GM21515 (cell line): ENCODE data around the gene TPRN.

Experiments used
- ATAC-seq: cut with Tn5 transposase; IDR thresholded peaks from one replicate; pipeline ENCODE4 v1.9.1; 2021; ENCODE audit not compliant: unreplicated experiment

TPRN gene

DNA sequence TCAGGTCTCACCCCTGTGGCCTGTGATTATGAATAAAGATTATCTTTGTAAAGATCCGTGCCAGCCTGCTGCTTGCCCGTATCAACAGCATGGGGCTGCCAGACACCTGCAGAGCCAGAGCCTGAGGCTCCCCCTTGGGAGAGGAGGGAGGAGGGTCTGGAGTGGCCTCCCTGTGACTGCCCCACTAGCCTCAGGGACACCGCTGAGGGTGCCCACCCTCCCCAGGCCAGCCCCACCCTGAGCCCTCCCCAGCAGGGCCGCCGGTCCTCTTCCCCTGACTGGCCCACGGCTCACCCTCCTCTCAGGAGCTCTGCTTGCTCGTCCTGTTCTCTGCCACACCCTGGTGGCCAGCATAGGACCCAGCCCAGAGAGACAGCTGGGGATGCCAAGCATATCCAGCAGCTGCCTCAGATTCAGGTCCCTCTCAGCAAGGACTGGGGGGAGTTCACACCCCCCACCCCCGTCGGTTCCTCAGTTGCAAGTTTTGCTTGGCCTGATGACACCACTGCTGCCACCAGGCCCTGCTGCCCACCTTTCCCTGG, 10.2 kb downstream of the TPRN start:
- ATAC-seq: no peak

DNA sequence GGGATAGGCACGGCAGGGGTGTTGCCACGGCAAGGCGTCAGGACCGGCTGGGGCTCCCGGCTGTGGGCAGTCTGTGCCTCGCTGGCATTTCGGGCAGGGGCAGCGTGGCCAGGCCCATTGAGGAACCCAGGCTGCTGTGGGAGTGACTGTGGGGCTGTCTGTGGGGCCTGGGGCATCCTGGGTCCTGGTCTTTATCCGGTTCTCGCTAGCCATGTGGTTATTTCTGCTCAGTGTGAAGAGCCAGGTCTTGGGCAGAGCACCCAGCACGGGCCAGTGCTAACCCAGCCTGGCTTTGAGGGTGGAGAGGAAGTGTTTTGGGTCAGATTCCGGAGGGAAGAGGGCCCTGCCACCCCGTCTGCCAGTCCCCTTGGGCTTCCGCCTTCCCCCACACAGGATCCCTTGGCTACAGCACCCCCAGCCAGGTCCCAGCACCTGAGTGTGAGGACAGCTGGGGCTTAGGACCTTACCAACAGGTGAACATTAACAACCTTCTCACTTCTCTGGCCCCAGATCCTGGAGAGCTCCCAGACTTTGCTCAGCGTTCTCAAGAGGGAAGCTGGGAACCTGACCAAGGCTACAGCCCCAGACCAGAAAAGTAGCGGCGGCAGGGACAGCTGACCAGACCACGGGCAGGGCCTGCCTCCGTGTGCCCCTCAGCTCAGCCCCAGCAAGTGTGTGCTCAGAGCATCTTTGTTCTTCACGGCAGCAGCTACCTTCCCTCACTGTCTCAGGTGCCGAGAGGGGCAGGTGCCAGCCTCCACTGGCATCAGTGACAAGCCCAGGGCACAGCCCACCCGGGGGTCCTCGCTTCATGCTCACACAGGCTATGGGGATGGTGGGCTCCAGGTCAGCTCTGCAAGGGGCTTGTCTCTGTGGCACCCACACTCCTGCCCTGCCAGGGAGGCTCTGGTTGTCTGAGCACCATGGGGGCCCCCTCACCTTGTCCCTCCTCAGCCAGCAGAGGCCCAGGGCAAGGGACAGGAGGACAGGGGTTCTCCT, 10.9 kb downstream of the TPRN start:
- ATAC-seq: no peak

DNA sequence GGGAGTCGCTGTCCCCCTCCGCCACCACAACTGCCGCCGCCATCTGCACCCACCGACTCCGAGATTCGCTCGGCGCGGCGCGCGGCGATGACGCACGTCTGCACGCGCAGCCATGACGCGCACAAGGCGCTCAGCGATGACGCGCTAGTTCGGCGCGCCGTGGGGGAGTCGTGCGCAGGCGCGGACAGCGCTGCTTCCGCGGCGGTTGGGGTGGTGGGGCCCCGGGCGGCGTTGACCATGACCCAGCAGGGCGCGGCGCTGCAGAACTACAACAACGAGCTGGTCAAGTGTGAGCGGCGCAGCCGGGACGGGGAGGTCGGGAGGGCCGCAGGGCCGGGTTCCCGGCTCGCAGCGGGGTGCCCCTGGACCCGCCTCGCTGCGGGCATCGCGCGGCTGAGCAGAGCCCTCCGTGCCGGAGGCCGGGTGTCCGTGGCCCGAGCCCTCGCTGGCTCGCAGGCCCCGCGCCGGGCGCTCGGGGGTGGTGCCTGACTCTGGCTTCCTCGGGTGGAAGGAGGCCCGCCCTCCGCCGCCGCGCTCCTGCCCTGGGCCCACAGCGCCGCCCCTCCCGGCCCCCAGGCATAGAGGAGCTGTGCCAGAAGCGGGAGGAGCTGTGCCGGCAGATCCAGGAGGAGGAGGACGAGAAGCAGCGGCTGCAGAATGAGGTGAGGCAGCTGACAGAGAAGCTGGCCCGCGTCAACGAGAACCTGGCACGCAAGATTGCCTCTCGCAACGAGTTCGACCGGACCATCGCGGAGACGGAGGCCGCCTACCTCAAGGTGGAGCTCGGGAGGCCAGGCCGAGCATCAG, 11.8 kb downstream of the TPRN start, which contains the start of the genes ANAPC2 and SSNA1:
TSS of gene ANAPC2 (minus strand) at position 71 of the 807 bp plus-strand sequence. CDS start at position 43, 28 bp downstream.
TSS of gene SSNA1 (plus strand) at position 187 of the 807 bp plus-strand sequence. CDS start at position 238, 51 bp downstream.
- ATAC-seq: peak; percentile 68

DNA sequence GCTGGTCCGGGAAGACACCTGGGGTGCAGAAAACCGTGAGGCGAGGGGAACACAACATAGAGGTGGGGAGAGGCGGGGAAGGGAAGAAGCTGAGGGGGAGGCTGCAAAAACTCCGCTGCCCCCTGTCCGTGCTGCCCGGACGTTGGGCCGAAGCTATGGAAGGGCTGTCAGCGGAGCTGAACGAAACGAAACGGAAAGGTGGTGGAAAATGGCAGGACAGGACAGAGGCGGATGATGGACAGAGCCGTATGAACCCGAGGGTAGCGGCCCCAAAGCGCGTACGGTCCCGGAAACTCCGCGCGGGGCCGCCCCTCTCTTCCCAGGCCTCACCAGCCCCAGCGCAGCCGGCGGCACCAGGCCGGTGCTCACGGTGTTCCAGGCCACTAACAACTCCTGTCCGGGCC, 12.5 kb downstream of the TPRN start:
- peak; percentile 2 for ATAC-seq

DNA sequence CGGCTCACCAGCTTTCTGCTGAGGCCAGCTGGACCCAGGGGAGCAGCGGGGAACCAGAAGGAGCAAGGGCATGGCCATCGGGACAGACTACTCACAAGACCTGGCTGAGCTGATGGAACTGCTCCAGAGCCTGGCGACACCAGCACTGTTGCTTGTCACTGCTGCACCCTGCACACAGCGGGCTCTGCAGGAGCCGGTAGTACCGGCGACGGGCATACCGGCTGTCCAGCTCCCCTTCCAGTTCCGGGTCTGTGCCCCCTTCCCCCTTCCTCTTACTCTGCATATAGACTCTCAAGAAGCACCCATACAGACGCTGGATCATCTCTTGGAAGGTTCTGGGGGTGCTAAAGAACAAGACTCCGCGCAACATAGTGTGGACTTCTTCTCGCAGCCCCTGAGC, 13.2 kb downstream of the TPRN start:
- no peak for ATAC-seq

DNA sequence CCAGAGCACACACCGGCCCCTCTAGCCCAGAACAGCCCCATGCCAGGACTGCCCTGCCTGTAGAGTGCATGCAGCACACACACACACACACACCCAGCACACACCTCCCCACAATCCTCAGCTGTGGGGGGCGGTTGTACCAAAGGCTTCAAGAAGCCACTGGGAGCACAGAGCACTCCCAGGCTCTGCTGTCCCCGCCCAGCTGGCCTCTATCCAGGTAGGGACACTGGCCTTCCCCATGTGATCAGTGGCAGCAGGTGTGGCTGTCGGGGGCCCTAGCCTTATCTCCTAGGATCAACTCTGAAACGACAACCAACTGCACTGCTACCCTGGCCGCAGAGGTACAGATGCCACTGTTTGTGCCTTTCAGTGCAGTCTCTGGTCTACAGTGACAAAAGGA, 14.2 kb downstream of the TPRN start:
- no peak for ATAC-seq

DNA sequence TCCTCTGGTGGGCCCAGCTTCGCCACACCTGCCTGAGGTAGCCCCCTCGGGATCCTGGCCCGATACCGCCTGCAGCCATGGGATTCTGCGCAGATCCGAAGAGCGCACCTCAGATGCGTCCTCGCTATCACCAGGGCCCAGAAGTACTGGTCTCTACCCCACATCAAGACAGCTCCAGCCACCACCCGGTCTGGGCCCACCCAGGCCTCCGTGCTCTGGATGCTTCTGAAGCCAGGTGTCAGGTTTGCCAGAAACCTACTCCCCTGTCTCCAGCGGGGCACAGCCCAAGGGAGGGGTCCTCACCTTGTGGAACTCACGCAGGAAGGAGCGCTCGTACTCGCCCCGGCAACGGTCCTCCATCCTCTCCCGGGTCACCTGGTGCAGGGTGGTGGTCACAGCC, 14.6 kb downstream of the TPRN start:
- no peak for ATAC-seq

DNA sequence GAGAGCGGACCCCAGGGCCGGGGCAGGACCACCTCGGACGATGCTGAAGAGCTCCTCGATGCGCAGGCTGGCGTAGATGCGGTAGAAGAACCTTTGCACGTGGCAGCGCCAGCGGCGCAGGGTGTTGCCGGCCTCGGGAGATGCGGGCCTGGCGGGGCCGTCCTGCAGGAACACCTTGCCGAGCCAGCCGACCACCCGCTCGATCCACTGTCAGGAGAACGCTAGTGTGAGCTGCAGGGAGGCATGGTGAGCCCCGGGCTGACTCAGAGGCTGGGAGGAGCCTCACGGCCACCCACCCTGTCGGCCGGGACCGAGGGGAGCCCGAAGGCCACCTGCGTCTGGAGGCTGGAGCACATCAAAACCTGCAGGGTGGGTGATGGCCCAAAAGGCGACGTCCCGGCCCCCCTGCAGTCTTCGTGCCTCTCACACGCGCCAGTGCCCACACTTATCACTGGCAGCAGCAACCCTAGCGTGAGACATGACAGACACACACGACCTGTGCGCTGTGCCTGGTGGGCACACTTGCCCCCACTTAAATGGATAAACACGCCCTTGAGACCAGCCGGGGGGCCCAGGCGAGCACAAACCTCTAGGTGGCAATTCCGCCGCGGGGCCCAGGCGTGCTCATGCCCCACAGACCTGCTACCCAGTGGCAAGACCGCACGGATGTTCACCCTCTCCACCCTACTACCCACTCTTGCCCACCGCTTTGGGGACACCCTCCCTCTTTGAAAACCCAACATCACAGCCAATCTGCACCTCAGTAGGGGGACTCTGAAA, 15.5 kb downstream of the TPRN start:
- no peak for ATAC-seq

DNA sequence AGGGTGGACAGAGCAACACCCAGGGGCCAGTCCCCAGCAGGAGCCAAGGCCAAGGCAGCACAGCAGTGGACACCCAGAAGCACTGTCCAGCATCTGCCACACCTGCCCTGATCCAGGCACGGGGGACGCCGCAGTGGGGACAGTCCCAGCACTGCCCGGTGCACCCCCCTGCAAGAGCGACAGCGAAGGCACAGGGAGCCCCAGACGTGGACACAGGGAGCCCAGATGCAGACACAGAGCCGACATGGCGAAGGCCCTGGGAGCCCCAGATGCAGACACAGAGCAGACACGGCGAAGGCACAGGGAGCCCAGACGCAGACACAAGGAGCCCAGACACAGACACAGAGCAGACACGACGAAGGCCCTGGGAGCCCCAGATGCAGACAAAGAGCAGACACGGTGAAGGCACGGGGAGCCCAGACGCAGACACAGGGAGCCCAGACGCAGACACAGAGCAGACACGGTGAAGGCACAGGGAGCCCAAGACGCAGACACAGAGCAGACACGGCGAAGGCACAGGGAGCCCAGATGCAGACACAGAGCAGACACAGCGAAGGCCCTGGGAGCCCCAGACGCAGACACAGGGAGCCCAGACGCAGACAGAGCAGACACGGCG, 16.5 kb downstream of the TPRN start:
- ATAC-seq: no peak

DNA sequence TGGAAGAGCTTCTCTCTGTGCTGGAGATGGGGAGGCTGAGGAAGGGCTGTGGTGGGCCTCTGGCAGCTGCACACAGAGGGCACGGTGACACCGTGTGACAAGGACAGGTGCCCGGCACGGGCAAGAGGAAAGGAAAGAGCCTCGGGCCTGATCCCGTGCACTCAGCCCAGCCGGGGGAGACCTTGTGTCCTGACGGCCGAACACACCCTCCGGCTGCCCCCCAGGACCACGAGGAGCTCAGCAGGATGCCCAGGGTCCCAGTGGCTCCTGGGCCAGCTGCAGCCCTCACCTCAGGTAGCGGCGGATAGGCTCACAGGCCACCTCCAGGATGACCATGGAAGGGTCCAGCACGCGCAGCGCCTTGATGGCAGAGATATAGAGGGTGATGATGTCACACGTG, 17.7 kb downstream of the TPRN start:
- ATAC-seq: no peak

DNA sequence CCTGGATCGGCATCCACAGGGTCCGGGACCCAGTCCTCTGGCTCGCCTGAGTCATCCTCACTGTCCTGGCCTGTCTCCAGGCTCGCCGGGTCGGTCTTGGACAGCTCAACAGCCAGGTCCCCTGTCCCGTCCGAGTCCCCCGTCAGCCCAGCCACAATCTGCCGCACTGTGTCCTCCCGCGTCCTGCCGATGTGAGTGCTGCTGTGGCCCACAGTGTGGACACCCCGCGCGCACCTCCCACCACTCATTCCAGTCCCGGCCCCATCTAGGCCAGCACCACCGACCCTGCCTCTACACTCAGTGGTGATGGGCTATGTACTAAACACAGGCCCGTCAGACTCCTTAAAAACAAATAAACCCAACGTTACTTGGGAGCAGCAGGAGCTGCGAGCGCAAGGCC, 18.9 kb downstream of the TPRN start:
- ATAC-seq: no peak

DNA sequence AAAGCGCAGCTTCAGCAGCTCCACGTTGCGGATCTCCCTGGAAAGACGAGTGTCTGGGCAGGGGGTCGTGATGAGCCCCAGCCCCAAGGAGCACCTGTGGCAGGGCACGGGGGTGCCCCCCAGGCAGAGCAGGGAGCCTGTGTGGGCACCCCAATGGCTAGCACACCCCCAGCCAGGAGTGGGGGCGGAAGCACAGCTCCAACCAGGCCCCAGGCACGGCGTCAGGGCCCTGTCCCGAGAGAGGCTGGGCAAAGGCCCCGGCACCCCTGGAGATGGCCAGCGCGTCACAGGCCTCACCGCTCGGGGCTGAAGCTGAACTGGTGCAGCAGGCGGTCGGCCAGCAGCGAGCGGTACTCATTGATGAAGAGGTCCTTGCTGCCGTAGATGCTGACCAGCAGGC, 20.1 kb downstream of the TPRN start:
- ATAC-seq: no peak

DNA sequence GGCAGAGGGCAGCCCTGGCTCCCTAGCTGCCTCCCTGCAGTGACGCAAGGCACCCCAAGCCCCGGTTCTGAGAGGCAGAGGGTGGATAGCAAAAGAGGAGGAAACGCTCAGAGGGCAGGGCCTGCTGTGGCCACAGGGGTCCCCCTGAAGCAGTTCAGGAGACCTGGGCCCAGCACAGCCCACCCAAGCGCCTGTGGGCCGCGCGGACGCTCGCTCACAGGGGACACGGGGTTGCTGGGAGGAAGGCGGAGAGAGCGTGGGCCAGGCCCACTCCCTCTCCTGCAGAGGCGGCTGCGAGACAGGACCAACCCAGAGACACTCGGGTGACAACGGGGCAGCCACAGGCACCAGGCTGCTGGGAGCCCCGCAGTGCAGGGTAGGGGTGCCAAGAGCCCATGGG, 20.8 kb downstream of the TPRN start:
- no peak for ATAC-seq

DNA sequence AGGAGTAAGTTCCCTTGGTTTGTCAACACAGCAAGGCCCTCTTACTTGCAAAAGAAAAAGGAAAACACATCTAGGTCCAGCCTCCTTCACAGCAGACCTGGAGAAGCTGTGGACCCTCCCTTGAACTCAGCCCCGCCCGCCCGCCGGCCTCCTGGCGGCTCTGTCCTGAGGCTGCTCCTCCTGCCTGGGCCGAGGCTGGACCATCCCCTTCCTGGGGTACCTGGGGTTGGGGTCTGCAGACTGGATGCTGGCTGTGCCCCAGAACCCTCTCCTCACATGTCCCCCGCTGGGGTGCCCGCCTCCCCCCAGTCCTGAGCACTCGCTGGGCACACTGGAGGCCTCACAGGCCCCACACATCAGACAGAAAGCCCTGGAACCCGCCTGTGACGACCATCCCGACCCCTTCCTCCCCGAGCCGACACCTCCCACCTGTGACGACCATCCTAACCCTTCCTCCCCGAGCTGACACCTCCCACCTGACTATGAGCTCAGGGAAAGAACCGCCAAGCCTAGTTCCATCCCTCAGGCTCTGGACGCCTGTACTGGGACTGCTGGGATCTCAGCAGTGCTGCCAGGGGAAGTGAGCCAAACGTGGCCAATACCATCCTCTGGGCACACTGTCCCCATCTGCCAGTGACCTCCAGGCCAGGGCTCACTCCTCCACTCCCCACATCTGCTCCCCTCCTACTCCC, 21.5 kb downstream of the TPRN start:
- no peak for ATAC-seq

DNA sequence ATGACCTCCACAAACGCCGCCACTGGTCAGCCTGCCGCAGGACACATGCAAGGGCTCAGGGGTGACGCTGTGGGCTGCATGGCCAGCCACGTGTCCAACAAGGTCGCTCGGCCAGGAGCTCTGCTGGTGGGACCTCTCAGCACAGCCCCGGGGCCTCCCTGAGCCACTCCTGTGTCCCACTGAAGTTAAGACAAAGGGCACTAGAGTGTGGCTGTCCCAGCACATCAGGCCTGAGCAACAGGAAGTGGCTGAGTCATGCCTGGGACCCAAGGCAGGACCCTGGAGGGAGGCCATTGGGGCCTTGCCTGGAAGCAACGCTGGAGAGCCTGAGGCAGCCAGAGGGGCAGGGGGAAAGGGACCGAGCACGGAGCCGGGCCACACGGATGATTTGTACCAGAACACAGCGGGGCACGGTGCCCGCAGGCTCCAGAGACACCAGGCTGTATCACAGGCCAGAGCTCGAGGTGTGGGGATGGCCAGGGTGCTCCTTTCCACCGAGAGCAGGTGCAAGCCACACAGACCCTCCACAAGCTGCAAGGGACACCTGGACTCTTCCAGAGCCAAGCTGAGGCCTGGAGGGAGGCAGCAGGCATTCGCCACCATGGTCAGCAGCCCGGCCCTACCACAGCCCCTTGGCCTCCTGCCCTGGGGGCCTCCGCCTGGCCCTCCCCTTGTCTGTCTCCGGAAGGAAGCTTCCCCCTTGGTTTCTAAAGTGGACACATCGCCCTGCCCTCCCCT, 22.2 kb downstream of the TPRN start:
- no peak for ATAC-seq

DNA sequence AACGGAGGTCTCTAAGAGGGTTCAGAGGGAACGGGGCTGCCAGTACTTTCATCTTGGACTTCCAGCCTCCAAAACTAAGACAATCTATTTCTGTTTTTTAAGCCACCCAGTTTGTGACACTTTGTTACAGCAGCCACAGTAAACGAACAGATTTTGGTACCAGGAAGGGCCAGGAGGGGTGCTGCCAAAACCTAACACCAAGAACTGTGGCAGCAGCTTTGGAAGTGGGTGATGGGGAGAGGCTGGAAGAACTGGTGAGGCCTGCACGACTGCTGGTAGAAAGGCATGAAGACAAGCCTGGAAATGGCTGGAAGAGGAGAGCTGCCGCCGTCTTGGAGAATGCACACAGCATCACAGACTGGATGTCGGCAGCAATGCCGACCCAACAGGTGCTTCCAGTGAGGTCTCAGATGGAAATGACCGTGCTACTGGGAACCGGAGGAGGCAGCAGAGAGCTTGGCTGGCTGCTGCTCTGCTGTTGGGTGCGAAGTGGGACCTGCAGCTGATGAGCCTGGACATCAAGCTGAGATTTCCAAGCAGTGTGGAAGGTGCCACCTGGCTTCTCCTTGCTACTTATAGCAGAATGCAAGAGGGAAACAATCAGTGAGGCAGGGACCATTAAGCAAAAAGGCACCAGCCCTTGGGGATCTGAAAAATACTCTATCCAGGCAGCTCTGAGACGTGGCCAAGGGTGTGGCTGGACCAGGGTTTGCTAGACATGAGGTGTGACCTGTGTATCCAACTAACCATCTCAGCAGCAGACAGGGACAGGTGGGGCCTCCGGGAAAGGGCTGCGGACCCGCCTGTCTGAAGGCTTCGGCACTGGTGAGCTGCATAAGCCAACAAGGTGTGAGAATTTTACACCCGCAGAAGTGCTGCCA, 24.0 kb downstream of the TPRN start:
- no peak for ATAC-seq

DNA sequence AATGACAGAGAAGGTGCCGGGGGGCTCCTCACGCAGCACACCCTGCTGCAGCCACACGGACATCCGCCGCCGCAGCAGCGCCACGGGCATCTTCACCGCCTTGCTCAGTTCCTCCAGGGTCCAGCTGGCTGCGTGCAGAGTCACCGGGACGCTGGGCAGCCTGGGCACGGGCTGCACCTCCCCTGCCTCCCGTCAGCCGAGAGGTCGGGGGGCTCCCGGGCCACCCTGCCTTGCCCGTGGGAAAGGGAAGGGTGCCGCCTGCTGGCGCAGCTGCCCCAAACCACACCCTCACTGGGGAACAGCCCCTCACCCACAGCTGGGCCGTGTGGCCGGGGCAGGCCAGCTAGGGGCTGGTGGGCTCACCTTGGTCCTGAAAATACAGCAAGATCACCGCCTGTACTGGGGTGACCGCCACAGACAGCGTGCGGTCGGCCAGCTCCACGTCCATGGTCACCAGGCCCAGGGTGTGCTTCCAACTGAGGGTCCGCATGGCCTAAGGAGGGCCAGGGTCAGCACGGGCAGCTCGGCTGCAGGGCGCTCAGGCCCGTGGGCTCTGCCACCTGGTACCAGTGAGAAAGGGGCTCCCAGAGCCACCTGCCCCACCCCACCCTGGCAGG, 25.1 kb downstream of the TPRN start:
- ATAC-seq: no peak
